C4-2B (cell line): Measurements from ENCODE around the gene HASPIN.

Experiments used
- ZFX ChIP-seq: fragments of 450-650 bp; IDR thresholded peaks from 2 replicates; pipeline ENCODE4 v1.6.1; 2017
- TF ChIP-seq, protein P1 (sequence below): fragments of 450-650 bp; conservative IDR thresholded peaks from 2 replicates; pipeline ENCODE4 v1.5.1; 2017; ENCODE audit warnings: mild to moderate bottlenecking

- TF ChIP-seq, protein P1, sequence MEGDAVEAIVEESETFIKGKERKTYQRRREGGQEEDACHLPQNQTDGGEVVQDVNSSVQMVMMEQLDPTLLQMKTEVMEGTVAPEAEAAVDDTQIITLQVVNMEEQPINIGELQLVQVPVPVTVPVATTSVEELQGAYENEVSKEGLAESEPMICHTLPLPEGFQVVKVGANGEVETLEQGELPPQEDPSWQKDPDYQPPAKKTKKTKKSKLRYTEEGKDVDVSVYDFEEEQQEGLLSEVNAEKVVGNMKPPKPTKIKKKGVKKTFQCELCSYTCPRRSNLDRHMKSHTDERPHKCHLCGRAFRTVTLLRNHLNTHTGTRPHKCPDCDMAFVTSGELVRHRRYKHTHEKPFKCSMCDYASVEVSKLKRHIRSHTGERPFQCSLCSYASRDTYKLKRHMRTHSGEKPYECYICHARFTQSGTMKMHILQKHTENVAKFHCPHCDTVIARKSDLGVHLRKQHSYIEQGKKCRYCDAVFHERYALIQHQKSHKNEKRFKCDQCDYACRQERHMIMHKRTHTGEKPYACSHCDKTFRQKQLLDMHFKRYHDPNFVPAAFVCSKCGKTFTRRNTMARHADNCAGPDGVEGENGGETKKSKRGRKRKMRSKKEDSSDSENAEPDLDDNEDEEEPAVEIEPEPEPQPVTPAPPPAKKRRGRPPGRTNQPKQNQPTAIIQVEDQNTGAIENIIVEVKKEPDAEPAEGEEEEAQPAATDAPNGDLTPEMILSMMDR = no peak
- TF ChIP-seq ZFX = no peak
Measured at GRCh38 chr17:3773511-3773910, 49.8 kb downstream of the HASPIN start.
